ACC112 (cell line): Measurements from ENCODE around the gene PIK3R6.
"Not testable (repeated sequence)": the region's sequence is repeated elsewhere in the genome, so short reads cannot be mapped to it uniquely, and the experiment has no call there.

Experiments used
- H2AFZ ChIP-seq: fragments of 200-600 bp; sonication (generic); one replicate; pipeline ENCODE4 v1.6.0; 2017; ENCODE audit warnings: antibody characterized with exemption, low read length; ENCODE audit not compliant: unreplicated experiment
- H3K27ac ChIP-seq: fragments of 200-600 bp; sonication (generic); 2 replicates; pipeline ENCODE4 v1.5.1; 2014; ENCODE audit warnings: low read depth, mild to moderate bottlenecking, antibody characterized with exemption, low read length, moderate library complexity
- H3K27me3 ChIP-seq: fragments of 200-600 bp; sonication (generic); 2 replicates; pipeline ENCODE4 v1.6.1; 2014; ENCODE audit warnings: mild to moderate bottlenecking, antibody characterized with exemption, low read length, moderate library complexity, mixed read lengths; ENCODE audit not compliant: insufficient read depth
- H3K36me3 ChIP-seq: fragments of 200-600 bp; sonication (generic); 2 replicates; pipeline ENCODE4 v1.6.1; 2016; ENCODE audit warnings: mild to moderate bottlenecking, antibody characterized with exemption, low read length, moderate library complexity, mixed read lengths; ENCODE audit not compliant: insufficient read depth
- H3K4me1 ChIP-seq: fragments of 200-600 bp; sonication (generic); one replicate; pipeline ENCODE4 v1.6.1; 2016; ENCODE audit warnings: low read length, mixed read lengths; ENCODE audit not compliant: insufficient read depth, unreplicated experiment, control insufficient read depth
- H3K4me3 ChIP-seq: fragments of 200-600 bp; sonication (generic); 2 replicates; pipeline ENCODE4 v1.5.1; 2014; ENCODE audit warnings: mild to moderate bottlenecking, low read depth, low read length
- H3K79me2 ChIP-seq: fragments of 200-600 bp; sonication (generic); one replicate; pipeline ENCODE4 v1.6.0; 2016; ENCODE audit warnings: low read length; ENCODE audit not compliant: control insufficient read depth, unreplicated experiment, insufficient read depth

The PIK3R6 gene

GRCh38 chr17:8885163-8885966 lies 17.9 kb upstream of the PIK3R6 start:
- not testable (repeated sequence) for H3K36me3 ChIP-seq, H3K4me3 ChIP-seq, H3K27me3 ChIP-seq, H3K4me1 ChIP-seq, H3K27ac ChIP-seq, H2AFZ ChIP-seq, H3K79me2 ChIP-seq

GRCh38 chr17:8884336-8884990 lies 17.0 kb upstream of the PIK3R6 start:
- Histone ChIP-seq H3K27me3 (no peaks in the 10 kb centered on the region), H2AFZ (no peak overlapping the region), H3K4me3 (no peak overlapping the region), H3K36me3 (no peaks in the 10 kb centered on the region), H3K27ac (no peak overlapping the region), H3K4me1 (no peaks in the 10 kb centered on the region), H3K79me2 (no peaks in the 10 kb centered on the region)

GRCh38 chr17:8883353-8883752 lies 15.9 kb upstream of the PIK3R6 start:
- H3K27me3 ChIP-seq: peaks cover 4% of the 10 kb centered on the region

GRCh38 chr17:8881606-8882005 lies 14.1 kb upstream of the PIK3R6 start:
- Histone ChIP-seq H3K27me3 (peaks cover 11% of the 10 kb centered on the region), H3K4me3 (no peak overlapping the region), H3K27ac (no peak overlapping the region), H3K36me3 (no peaks in the 10 kb centered on the region), H2AFZ (no peak overlapping the region), H3K4me1 (no peaks in the 10 kb centered on the region), H3K79me2 (no peaks in the 10 kb centered on the region)

More at GRCh38 chr17:8883353-8883752, 15.9 kb upstream of the PIK3R6 start:
- H3K36me3 ChIP-seq: no peaks in the 10 kb centered on the region
- no peak overlapping the region for H3K4me3 ChIP-seq
- no peak overlapping the region for H2AFZ ChIP-seq
- H3K79me2 ChIP-seq: no peaks in the 10 kb centered on the region
- H3K27ac ChIP-seq: no peak overlapping the region
- no peaks in the 10 kb centered on the region for H3K4me1 ChIP-seq

- Histone ChIP-seq H3K79me2 (no peaks in the 10 kb centered on the region), H3K36me3 (no peaks in the 10 kb centered on the region), H3K27me3 (peaks cover 14% of the 10 kb centered on the region), H3K27ac (no peak overlapping the region), H3K4me3 (no peak overlapping the region), H3K4me1 (no peaks in the 10 kb centered on the region), H2AFZ (no peak overlapping the region)
These were observed 13.0 kb upstream of the PIK3R6 start for GRCh38 chr17:8880466-8880865.

GRCh38 chr17:8879410-8879809 lies 11.9 kb upstream of the PIK3R6 start:
- H2AFZ ChIP-seq: no peak overlapping the region
- H3K27ac ChIP-seq: no peak overlapping the region
- no peaks in the 10 kb centered on the region for H3K79me2 ChIP-seq
- no peaks in the 10 kb centered on the region for H3K36me3 ChIP-seq
- peaks cover 15% of the 10 kb centered on the region for H3K27me3 ChIP-seq
- H3K4me1 ChIP-seq: no peaks in the 10 kb centered on the region
- no peak overlapping the region for H3K4me3 ChIP-seq

GRCh38 chr17:8877984-8878383 lies 10.5 kb upstream of the PIK3R6 start:
- Histone ChIP-seq H3K27ac (no peak overlapping the region), H3K36me3 (no peaks in the 10 kb centered on the region), H2AFZ (no peak overlapping the region), H3K27me3 (peaks cover 27% of the 10 kb centered on the region), H3K4me3 (no peak overlapping the region), H3K79me2 (no peaks in the 10 kb centered on the region), H3K4me1 (no peaks in the 10 kb centered on the region)

- Histone ChIP-seq H3K27ac (no peak overlapping the region), H2AFZ (no peak overlapping the region), H3K36me3 (no peaks in the 10 kb centered on the region), H3K27me3 (peaks cover 38% of the 10 kb centered on the region), H3K4me3 (no peak overlapping the region), H3K4me1 (no peaks in the 10 kb centered on the region), H3K79me2 (no peaks in the 10 kb centered on the region)
These were observed 8.5 kb upstream of the PIK3R6 start for GRCh38 chr17:8875957-8876356.

- Histone ChIP-seq H3K27me3 (peaks cover 43% of the 10 kb centered on the region), H3K4me3 (no peak overlapping the region), H3K27ac (no peak overlapping the region), H3K79me2 (no peaks in the 10 kb centered on the region), H3K36me3 (no peaks in the 10 kb centered on the region), H3K4me1 (no peaks in the 10 kb centered on the region), H2AFZ (no peak overlapping the region)
These were observed 8.0 kb upstream of the PIK3R6 start for GRCh38 chr17:8875436-8875835.

- Histone ChIP-seq H3K36me3 (no peaks in the 10 kb centered on the region), H2AFZ (no peak overlapping the region), H3K79me2 (no peaks in the 10 kb centered on the region), H3K27me3 (peaks cover 51% of the 10 kb centered on the region), H3K4me1 (no peaks in the 10 kb centered on the region), H3K4me3 (no peak overlapping the region), H3K27ac (no peak overlapping the region)
These were observed 6.6 kb upstream of the PIK3R6 start for GRCh38 chr17:8873801-8874715.
